DND-41 (cell line): ENCODE results near the gene LRRC8A.

ENCODE experiments used
- EZH2 ChIP-seq: IDR thresholded peaks from 3 replicates; pipeline ENCODE4 v1.6.1; 2012; ENCODE audit warnings: borderline replicate concordance, low read depth, mild to moderate bottlenecking, moderate library complexity, low read length, inconsistent platforms; ENCODE audit not compliant: severe bottlenecking
- TF ChIP-seq, protein P1 (sequence below): IDR thresholded peaks from 2 replicates; pipeline ENCODE4 v1.5.1; 2012; ENCODE audit warnings: borderline replicate concordance, low read length, moderate library complexity, mild to moderate bottlenecking; ENCODE audit not compliant: poor library complexity, severe bottlenecking; ENCODE audit errors: extremely low read depth

DNA sequence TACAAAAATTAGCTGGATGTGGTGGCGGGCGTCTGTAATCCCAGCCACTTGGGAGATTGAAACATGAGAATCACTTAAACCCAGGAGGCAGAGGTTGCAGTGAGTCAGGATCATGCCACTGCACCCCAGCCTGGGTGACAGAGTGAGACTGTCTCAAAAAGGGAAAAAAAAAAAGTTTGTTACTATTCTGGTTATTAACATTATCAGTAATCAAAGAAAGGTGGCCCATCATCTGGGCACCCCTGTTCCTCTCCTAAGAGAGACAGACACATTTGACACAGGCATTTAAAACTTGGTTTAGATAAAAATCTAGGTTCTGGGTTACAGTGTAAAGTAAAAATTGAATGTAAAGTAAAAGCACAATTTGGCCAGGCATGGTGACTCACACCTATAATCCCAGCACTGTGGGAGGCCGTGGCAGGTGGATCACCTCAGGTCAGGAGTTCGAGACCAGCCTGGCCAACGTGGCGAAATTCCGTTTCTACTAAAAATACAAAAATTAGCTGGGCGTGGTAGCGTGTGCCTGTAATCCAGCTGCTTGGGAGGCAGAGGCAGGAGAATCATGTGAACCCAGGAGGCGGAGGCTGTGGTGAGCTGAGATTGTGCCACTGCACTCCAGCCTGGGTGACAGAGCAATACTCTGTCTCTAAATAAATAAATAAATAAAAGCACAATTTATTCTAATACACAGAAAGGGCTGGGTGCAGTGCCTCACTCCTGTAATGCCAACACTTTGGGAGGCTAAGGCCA is 22.1 kb downstream of the LRRC8A start:
- TF ChIP-seq, protein P1, sequence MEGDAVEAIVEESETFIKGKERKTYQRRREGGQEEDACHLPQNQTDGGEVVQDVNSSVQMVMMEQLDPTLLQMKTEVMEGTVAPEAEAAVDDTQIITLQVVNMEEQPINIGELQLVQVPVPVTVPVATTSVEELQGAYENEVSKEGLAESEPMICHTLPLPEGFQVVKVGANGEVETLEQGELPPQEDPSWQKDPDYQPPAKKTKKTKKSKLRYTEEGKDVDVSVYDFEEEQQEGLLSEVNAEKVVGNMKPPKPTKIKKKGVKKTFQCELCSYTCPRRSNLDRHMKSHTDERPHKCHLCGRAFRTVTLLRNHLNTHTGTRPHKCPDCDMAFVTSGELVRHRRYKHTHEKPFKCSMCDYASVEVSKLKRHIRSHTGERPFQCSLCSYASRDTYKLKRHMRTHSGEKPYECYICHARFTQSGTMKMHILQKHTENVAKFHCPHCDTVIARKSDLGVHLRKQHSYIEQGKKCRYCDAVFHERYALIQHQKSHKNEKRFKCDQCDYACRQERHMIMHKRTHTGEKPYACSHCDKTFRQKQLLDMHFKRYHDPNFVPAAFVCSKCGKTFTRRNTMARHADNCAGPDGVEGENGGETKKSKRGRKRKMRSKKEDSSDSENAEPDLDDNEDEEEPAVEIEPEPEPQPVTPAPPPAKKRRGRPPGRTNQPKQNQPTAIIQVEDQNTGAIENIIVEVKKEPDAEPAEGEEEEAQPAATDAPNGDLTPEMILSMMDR: no peak
- no peak for TF ChIP-seq EZH2
